Superior temporal gyrus (tissue), 1 donor: ENCODE data around the gene SLC7A5.
"Not testable (repeated sequence)": the region's sequence is repeated elsewhere in the genome, so short reads cannot be mapped to it uniquely, and the experiment has no call there.

Experiments
- DNase-seq: peaks from one replicate; pipeline ENCODE4 v3.0.0-alpha.2; 2016; ENCODE audit errors: extremely low spot score

Gene SLC7A5

DNA sequence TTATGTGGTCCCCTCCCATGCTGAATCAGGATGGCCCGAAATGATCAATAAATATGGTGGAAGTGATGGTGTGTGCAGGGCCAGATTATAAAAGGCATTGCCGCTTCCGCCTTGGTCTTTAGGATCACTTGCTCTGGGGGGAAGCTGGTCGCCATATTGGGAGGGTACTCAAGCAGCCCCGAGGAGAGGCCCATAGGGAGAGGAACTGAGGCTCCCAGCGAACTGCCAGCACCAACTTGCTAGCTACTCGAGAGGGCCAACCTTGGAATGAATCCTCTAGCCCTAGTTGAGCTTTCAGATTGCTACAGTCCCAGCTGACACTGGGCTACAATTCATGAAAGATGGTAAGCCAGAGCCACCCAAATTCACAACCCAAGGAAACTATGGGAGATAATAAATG lies 19.0 kb upstream of the SLC7A5 start:
- not testable (repeated sequence) for DNase-seq

DNA sequence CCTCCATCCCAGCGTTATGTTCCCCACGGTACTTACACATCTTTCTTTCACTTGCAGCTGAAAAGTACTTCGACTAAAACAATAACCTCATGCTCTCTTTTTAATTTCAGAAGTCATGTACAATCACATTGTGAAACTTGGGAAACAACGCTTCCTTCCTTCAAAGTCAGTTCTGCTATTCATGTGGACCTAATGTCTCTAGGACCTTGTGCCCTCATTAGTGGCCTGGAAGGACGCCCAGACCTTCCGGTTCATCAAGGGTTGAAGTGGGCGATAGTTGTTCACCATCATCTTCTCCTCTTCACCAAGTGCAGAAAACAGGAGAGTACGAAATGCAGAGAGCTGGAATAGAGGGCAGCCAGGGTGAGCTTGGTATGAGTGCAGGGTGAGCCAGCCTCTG lies 18.6 kb upstream of the SLC7A5 start:
- DNase-seq: not testable (repeated sequence)

DNA sequence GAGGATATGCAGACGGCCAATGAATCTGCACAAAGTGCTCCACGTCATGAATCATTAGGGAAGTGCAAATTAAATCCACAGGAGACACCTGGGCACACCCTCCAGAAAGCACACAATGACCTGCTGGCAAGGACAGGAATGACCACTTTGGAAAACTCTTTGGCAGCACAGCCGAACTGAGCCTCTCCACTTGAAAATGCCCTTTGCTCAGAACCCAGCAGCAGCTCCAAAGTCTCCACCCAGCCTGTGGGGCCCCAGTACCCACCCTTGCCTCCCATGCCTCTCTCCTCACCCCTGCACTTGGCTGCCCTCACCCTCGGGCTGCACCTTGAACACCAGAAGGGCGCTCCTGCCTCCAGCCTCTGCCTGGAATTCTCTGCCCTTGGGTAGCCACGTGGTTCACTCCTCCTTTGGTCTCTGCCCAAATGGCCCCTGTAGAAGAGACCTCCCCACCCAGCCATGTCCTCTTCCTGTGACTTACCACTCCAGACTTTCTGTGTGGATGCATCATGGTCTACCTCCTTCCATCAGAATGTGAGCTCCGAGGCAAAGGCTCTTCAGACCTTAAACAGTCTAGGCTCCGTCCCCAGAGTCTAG lies 16.2 kb upstream of the SLC7A5 start:
- not testable (repeated sequence) for DNase-seq

DNA sequence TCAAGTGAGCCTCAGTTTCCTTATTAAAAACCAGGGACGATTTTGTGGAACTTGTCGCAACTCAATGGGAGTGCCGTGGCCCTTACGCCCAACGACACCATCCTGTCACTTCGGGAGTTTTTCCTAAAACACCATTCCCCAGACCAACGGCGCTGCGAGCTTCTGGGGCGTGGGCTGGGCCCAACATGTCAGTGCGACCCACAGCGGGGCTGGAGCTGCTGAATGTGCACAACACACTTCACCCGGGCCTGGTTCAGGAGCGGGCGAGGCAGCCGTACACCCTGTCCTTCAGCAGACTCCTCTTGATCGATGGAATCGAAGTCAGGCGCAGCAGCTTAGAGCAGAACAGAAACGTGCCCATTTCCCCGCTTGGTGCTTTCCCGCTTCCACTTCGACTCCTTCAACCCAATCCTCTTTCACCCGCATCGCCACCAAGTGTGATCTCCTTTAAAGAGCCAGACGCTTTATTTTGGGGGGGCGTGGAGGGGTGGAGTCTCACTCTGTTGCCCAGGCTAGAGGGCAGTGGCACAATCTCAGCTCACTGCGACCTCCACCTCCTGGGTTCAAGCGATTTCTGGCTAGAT lies 13.2 kb upstream of the SLC7A5 start:
- no peak for DNase-seq

DNA sequence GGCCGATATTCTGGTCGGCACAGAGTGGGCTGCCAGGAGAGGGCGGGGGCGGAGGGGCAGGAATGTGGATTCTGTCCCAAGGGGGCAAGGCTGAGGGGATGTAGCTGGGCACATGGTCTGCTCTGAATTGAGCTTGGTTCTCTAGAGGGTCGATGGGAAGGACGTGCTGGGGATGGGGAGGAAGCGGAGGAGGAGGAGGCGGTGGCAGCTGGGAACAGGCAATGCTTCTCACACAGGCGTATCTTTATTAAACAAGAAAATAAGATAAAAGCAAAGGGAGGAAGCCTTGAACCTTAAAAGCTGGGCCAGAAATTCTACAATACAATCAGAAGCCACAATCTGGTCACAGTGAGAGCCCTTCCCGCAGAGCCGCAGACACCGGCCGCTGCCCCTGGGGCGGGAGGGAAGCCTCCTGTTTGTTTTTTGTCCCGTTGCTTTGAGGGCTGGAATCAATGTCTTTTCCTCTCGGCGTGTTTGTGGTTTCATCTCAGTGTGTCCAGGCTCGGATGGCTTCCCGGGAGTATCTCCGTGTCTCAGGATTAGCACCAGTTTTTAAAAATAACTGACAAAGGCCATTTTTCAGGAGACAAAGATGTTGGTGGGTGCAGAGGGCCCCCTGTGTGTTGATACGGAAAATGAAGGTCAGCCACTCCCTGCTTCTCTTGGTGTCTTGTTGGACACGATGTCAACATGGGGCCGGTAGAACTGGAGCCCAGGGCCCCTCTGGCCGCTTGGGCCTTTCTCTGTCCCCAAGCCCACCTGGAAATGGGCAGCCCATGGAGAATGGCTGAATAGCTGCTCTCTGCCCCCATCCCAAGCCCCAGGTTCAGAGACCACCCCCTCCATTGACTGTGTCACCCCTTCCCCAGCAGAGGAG lies 12.3 kb upstream of the SLC7A5 start:
- no peak for DNase-seq

DNA sequence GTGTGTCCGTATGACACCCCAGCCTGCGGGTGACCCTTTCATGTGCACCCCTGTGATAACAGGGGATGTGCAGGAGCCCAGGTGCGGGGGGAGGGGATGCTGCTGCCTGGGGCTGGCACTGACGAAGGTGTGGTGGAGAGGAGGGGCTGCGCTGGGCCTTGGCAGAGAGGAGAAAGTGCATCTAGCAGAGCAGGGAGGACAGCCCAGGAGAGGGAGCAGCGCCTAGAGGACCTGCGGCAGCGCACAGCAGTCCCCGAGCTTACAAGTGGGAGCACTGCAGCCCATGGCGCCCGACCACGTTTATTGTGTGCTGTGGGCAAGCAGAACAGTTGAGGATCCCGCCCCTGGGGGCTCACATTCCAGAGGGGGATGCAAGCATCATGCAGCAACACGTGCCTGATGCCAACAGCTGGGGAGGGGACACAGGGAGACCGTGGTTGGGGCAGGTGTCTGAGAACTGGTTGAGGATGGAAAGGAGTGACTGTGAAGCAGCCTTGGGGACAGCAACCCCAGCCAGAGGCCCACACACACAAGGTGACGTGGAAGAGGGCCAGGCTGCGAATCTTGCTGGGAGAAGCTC lies 10.9 kb upstream of the SLC7A5 start:
- no peak for DNase-seq

DNA sequence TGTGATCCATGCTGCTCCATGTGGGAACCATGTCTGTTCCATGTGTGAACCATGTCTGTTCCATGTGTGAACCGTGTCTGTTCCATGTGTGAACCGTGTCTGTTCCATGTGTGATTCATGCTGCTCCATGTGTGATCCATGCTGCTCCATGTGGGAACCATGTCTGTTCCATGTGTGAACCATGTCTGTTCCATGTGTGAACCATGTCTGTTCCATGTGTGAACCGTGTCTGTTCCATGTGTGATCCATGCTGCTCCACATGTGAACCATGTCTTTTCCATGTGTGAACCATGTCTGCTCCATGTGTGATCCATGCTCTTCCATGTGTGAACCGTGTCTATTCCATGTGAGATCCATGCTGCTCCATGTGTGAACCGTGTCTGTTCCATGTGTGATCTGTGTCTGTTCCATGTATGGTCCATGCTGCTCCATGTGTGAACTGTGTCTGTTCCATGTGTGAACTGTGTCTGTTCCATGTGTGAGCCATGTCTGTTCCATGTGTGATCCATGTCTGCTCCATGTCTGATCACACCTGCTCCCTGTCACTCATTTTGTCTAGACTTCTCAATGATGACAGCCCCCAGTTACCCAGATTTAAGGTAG lies 10.2 kb upstream of the SLC7A5 start:
- DNase-seq: not testable (repeated sequence)

DNA sequence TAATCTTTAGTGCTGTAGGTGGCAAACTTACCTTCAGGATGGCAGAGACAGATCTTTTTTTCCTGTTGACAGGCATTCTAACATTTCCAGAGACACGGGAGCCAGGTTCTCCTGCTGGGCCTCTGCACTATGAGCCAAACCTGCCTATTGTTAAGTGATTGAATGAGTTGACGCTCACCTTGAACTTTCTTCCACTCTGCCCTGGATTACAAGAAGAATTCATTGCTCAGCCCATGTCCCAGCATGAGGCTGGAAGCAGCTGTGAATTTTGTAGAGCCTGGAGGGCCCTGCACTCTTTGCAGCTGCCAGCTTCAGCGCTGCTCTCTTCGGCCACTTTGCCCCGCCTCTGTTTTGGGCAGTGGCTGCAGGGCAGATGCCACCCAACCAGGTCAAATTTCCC lies 9.4 kb upstream of the SLC7A5 start:
- no peak for DNase-seq

DNA sequence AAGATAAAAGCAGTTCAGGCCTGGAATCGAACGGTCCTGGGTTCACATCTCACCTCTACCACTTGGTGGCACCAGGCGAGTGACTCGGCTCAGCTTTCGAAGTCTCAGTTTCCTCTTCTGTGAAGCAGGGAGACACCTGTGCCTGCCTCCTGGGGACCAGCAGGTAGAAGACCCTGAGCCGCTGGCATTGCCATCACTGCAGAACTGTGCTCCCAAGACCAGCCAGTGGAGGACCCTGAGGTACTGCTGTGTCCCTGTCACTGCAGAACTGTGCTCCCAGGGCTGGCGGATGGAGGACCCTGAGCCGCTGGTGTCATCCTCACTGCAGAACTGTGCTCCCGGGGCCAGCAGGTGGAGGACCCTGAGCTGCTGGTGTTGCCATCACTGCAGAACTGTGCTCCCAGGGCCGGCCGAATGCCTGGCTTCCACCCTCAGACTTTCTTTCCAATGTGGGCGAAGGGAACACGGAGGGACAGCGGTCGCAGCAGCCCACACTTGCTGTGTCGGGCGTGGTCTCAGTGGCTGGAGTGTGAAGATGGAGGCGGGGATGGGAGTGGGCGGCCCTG lies 8.7 kb upstream of the SLC7A5 start:
- no peak for DNase-seq

DNA sequence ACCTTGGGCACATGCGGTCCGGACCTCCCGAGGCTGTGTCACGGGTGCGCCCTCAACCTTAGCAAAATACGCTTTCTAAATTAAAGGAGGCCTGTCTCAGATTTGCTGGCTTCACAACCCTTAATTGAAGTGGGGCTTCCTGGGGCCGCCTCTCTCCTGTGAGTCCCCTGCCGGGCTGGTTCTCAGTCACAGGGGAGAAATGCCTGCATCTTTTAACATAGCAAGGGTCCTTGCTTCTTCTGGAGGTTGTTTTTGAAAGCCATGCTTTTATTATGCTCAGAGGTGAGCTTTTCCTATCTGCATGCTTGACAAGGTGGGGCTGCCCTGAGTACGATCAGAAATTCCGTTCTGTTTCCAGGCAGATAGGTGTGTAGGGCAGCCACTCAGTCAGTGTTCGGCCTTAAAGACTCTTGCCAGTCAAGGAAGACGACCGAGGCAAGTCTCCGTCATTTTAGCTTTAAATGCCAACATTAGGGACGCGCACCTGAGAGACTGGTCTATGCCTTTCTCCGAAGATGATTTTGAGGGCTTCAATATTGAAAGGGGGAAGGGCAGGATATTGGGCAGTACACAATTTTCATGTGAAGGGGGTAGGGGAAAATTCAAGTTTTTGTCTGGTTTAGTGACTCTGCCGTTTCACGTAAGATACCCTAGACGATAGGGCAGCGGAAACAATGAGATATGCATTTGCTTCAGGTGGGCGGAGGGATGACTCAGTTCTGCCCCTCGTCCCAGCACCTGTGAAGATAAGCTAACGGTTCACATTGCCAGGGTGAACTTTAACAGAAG lies 5.5 kb upstream of the SLC7A5 start:
- no peak for DNase-seq

DNA sequence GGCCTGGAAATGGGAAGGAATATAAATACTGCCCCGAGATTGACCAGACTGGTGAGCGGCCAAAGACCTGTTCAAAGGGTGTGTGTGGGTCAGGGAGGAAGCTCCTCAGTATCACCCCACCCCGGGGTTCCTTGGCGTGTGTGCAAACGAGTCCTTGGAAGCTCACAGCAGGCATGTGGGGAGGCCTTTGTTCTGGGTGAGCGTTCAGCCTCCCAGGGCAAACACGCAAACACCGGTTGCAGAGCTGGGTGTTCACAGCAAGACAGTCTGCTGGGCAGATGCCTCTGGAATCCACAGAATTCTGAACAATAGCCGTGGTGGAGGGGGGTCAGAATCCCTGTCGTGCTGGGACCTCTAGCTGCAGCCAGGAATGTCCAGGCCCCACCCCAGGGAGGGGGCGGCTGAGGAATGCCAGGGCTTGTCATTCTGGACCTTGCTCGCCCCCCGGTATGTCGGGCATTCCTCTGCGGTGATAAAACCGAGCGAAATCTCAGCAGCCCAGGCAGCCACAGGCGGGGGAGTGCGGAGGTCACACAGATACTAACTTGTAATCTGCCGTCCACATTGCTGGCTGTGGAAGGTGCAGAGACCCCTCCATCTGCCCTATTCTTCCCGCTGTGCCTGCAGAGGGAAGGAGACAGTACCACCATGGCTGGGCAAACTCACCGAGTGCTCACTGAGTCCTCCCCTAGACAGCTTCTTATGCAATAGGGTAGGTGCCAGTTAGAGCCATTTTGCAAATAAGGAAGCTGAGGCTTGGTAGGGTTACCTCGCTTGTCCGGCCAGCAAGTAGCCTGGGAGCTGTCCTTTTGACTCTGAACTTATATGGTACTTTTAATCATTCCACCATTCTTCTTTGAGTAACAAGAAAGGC lies 1.3 kb upstream of the SLC7A5 start:
- not testable (repeated sequence) for DNase-seq

DNA sequence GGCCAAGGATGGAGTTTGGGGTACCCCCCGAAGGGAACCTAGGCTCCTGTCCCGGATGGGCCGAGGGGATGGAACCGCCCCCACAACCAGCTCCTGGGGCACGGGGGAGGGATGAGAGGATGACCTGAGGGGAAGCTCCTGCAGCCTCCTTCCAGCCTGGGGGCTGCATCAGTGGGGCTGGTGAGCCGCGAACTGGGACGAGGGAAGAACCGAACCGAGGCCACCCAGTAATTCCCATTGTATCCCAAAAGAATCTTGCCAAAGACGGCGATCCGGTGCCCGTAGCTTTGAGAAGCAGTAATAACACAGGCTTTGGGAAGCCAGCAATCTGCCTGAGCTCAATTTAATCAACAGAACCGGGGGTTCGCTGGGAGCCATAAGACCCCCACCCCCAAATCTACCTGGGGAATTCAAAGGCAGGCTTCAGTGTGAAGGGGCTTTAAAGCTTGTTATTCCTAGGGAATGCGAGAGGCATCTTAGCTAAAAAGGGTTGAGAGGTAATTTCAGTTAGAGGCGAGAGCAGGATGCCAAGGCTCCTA lies 641 bp upstream of the SLC7A5 start:
- not testable (repeated sequence) for DNase-seq

DNA sequence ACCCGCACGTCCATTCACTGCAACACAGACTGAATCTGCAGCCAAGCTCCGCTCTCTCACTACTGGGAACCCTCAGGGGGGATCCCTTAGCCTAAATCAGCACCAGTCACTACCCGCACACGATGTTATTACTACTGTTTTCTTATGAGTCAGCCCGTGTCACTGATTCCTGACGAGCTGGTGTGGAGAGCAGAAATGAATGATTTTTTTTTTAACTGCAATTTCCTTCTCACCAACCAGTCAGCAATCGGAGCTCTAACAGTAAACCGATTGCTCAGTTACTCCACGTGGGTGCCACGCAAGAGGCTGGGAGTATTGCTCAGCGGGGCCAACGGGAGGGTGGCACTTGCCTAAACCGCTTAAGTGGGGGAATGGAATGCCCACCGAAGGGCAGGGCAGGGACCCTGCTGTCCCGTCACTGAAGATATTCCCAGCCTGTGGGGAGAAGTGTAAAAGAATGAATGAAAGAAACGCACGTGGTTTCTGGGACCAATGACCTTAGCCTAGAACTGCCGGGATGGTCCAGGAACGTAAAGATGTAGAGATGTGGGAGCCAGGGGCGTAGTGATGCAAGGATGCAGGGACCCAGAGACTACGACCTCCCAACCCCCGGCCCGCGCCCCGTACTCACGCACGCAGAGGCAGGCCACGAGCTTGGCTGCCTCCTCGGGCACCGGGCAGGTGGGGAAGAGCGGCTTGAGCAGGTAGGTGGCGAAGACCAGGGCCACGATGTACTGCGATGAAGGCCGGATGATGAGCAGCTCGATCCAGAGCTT lies 865 bp downstream of the SLC7A5 start:
- peak; percentile 51 for DNase-seq

DNA sequence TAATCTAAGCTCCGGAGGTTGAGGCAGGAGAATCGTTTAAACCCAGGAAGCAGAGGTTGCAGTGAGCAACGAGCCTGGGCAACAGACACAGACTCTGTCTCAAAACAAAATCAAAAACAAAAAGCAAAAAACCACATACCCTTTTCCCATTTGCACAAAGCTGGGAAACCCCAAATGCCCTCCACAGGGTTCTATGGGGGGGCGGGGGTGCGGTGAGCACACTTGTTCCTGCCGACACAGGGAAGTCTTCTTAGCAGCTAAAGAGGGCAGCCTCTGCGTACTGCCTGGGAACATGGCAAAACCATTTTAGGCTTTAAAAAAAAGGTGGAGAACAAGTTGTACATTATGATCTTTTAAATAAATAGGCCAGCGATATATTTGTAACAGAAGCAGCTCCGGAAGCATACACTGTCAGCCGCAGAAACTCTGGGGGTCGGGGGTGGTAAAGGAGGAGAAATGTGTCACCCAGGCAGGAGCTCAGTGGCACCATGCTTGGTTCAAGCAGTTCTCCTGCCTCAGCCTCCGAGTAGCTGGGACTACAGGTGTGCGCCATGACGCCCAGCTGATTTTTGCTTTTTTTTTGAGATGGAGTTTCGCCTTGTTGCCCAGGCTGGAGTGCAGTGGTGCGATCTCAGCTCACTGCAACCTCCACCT lies 3.3 kb downstream of the SLC7A5 start:
- DNase-seq: not testable (repeated sequence)

DNA sequence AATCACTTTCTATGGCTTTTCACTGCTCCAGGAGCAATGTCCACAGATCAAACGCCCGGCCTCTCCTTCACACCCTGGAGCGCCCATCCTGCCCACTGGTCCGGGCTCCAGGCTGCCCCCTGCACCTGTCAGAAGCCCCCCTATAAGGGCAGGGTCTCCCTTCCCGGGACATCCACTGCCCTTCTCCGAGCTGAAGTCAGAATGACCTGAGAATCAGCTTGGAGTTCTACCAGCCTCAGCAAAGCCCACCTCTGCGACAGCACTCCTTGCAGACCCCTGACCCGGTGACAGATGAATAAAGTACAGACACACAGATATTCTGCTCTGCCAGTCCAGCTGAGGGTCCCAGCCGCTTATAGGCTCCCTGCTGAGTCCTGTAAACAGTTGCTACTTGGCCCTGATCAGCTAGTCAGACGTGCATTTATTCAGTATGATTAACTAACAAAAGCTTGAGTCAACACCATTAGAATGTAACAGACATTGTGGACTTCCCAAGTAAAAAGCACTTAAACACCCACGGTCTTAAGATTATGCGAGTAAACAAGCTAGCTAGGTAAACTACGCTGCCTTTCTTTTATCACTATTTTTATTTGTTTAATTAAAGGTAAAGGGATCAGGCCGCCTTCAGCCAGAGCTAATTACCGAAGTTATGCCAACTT lies 4.8 kb downstream of the SLC7A5 start:
- DNase-seq: no peak

DNA sequence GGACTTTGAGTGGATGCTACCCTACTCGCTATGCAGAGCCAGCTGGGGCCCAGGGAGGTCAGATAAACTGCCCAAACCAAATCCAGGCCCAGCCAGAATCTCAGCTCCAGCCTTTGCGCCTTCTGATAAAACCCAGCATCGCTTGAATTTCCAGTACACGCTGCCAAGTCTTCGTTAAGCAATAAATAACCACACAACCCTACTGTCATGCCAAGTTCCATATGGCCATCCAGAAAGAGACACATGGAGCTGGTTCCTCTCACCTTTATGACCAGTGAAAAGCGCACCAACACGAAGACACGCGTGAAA lies 6.0 kb downstream of the SLC7A5 start:
- DNase-seq: not testable (repeated sequence)

DNA sequence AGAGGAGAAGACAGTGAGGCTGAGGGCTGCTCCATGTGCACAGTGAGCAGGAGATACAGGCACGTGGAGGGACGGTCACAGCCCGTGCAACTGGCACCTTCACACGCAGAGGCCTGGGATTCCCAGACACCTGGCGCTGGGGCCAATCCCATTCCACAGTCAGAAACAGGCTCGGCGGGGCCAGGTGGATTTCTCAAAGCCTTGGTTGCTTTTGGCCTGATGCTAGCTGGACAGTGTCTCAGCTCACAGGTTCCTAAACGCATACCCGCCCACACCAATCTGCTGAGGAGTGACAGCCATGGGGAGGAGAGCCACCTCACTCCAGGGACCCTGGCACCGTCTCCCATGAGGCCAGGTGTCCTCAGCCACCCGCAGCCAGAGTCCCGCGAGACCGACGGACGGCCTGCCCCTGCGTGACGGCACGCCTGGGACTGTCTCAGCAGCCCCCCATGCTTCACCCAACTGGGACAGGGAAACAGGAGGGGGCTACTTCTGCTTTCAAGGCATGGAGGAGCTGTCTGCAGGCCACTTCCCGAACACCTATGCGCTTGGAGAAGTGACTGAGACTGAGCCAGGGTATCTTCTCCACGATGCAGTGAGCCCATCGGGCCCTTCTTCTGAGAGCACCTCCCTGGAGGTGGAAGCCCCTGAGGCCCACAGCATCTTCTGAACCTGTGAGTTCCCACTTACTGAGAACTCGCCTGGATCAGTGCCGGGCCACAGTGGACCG lies 6.5 kb downstream of the SLC7A5 start:
- not testable (repeated sequence) for DNase-seq
